Measurements from ENCODE around the gene TMEM106B. TPM values are rescaled to one million over a fixed set of nuclear protein-coding genes. Genes with fewer than 3 reads are reported as not detected.

The TMEM106B gene
- total RNA-seq, 1 donor from 2014 or later: 19.4 TPM

GRCh38 chr7:12258074-12258473 lies 47.0 kb downstream of the TMEM106B start:
- Mint-ChIP-seq H3K27ac (ENCODE audit: unreplicated experiment) (no peak overlapping the region), H3K4me1 (ENCODE audit: low read depth, unreplicated experiment) (no peaks in the 10 kb centered on the region), H3K27me3 (ENCODE audit: unreplicated experiment) (no peaks in the 10 kb centered on the region), H3K9me3 (ENCODE audit: unreplicated experiment) (peaks cover 3% of the 10 kb centered on the region), H3K4me3 (ENCODE audit: unreplicated experiment) (no peak overlapping the region), H3K36me3 (ENCODE audit: unreplicated experiment) (no peaks in the 10 kb centered on the region)
- TF ChIP-seq CTCF (IDR thresholded peaks at IDR 0.05; ENCODE audit: partially characterized antibody, unreplicated experiment): no peak
- no peak for DNase-seq

DNA sequence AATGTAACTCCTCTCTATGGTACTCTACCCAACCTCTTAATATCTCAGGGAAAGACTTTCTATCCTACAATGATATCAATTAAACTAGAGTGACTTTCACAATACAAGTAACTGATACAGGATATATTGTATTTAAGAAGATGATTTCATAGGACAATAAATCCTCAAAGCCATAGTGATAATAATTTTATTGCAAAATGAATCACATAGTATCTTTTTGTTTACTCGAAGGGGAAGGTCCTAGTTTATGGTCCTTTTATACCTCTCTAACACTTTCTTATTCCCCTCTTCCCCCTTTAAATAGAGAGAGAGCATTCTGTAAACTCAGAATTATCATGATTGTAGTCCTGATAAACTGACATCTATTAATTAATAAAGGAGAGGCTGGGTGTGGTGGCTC lies 56.4 kb downstream of the TMEM106B start:
- H3K4me3 Mint-ChIP-seq (ENCODE audit: unreplicated experiment): no peak overlapping the region
- no peak for TF ChIP-seq CTCF (IDR thresholded peaks at IDR 0.05; ENCODE audit: partially characterized antibody, unreplicated experiment)
- no peaks in the 10 kb centered on the region for H3K4me1 Mint-ChIP-seq (ENCODE audit: low read depth, unreplicated experiment)
- H3K9me3 Mint-ChIP-seq (ENCODE audit: unreplicated experiment): no peaks in the 10 kb centered on the region
- no peaks in the 10 kb centered on the region for H3K36me3 Mint-ChIP-seq (ENCODE audit: unreplicated experiment)
- no peak overlapping the region for H3K27ac Mint-ChIP-seq (ENCODE audit: unreplicated experiment)
- DNase-seq: no peak
- no peaks in the 10 kb centered on the region for H3K27me3 Mint-ChIP-seq (ENCODE audit: unreplicated experiment)

DNA sequence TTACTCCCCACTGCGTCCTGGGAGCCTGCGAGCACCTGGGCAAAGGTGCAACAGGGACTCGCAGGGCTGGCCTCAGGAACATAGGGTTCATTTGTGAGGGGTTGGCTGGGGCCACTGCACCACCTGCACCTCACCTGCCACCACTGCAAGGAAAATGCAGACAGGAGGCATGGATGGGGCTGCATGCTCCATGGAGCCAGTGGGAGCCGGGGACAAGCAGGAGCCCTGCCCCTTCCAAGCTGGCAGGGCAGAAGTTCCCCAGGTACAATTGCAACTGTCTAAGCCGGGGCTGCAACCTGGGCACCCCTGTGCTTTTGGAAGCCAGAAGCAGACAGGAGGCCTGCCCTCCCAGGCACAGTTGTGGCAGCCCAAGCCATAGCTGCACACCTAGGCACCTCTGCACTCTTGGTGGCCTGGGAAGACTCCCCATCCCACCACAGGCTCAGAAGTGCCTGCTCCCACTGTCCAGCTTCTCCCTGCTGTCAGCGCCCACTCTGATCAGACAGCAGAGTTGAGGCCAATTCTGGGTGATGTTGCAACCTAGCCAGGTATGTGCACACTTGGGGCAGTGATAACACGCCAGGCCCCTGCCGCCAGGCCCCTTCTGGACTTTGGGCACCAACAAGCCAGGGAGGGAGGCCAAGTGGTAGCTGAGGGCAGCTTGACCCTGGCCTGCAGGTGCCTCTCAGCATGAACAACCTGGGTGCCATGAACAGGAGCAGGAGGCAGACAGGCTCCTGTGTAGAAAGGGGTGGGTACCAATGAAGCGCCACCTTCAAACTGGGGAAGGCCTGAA lies 58.2 kb downstream of the TMEM106B start:
- Mint-ChIP-seq H3K27ac (ENCODE audit: unreplicated experiment) (no peak overlapping the region), H3K4me3 (ENCODE audit: unreplicated experiment) (no peak overlapping the region), H3K4me1 (ENCODE audit: low read depth, unreplicated experiment) (no peaks in the 10 kb centered on the region), H3K27me3 (ENCODE audit: unreplicated experiment) (no peaks in the 10 kb centered on the region), H3K9me3 (ENCODE audit: unreplicated experiment) (no peaks in the 10 kb centered on the region), H3K36me3 (ENCODE audit: unreplicated experiment) (no peaks in the 10 kb centered on the region)
- DNase-seq: no peak
- TF ChIP-seq CTCF (IDR thresholded peaks at IDR 0.05; ENCODE audit: partially characterized antibody, unreplicated experiment): no peak

DNA sequence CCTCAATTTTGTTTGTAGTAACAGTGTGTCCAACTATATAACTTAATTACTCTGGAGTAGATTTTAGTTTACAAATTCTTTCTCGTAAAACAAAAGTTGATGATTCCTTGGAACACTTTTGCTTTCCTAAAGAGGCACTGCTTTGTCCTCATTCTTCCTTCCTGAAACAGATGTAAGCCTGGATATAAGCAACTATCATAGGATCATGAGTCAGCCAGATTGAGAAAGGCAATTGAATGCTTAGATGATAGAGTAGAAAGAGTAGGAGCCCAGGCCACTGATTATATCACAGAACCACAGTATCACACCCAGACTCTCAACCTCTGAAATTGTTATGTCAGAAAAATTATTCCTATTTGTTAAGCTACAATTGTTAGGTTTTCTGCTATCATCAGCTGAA lies 69.9 kb downstream of the TMEM106B start:
- Mint-ChIP-seq H3K4me1 (ENCODE audit: low read depth, unreplicated experiment) (no peaks in the 10 kb centered on the region), H3K27ac (ENCODE audit: unreplicated experiment) (no peak overlapping the region), H3K4me3 (ENCODE audit: unreplicated experiment) (no peak overlapping the region), H3K9me3 (ENCODE audit: unreplicated experiment) (no peaks in the 10 kb centered on the region), H3K27me3 (ENCODE audit: unreplicated experiment) (no peaks in the 10 kb centered on the region), H3K36me3 (ENCODE audit: unreplicated experiment) (peaks cover 3% of the 10 kb centered on the region)
- no peak for DNase-seq
- no peak for TF ChIP-seq CTCF (IDR thresholded peaks at IDR 0.05; ENCODE audit: partially characterized antibody, unreplicated experiment)

DNA sequence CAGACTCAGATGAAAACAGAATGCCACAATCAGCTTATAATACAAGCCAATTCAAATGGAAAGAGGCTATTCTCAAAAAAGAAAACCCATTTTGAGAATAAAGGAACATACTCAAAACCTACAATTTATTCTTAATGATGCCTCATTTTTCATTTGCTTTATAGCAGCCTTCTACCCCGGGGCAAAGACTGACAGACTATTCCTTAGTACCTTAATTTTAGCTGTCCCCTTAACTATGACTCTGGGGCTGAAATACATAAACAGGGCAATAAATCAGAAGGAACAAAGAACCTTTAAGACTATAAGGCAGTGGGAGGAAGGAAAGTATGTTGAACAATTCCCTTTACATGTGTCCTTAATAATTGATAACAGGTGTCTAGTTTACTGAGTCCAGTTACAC lies 76.8 kb downstream of the TMEM106B start:
- H3K9me3 Mint-ChIP-seq (ENCODE audit: unreplicated experiment): peaks cover 2% of the 10 kb centered on the region
- no peaks in the 10 kb centered on the region for H3K27me3 Mint-ChIP-seq (ENCODE audit: unreplicated experiment)
- no peak for TF ChIP-seq CTCF (IDR thresholded peaks at IDR 0.05; ENCODE audit: partially characterized antibody, unreplicated experiment)
- H3K4me1 Mint-ChIP-seq (ENCODE audit: low read depth, unreplicated experiment): no peaks in the 10 kb centered on the region
- no peak for DNase-seq
- H3K36me3 Mint-ChIP-seq (ENCODE audit: unreplicated experiment): peaks cover 6% of the 10 kb centered on the region
- H3K4me3 Mint-ChIP-seq (ENCODE audit: unreplicated experiment): no peak overlapping the region
- H3K27ac Mint-ChIP-seq (ENCODE audit: unreplicated experiment): no peak overlapping the region
